ENCODE measurements around the gene NUMB.

Gene NUMB

DNA sequence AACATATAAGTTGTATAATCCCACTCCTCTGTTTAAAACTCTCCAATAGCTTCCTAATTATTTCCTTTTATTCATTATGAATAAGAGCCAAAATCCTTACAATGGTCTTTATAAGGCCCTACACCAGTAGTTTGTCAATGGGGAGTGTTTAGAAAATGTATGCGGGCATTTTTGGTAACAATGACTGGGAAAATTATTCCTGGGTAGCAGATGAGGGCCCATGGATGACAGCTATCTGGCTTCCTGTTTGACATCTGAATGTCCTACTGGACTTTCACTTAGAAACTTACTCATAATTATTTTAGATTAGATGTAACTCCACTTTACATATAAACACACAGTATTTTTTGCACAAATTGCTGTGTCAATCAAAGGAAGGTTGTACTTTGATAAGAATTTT is 119.8 kb downstream of the NUMB start:
- Histone ChIP-seq H3K4me2 (ENCODE audit: insufficient read depth, low read length) (no peak overlapping the region), H3K36me3 (ENCODE audit: insufficient read depth, low read length) (0 out of 2 replicates have a peak, but pooled peaks cover 3% of the 10 kb centered on the region), H3K27me3 (ENCODE audit: insufficient read depth, low read length, poor library complexity) (no peaks in the 10 kb centered on the region), H3K79me2 (ENCODE audit: insufficient read depth, low read length) (peaks cover 3% of the 10 kb centered on the region; the same call in 1 of the 2 replicates), H3K9me3 (ENCODE audit: insufficient read depth, low read length, severe bottlenecking) (no peaks in the 10 kb centered on the region), H4K20me1 (ENCODE audit: insufficient read depth, low read length) (0 out of 2 replicates have a peak, but pooled peaks cover 7% of the 10 kb centered on the region), H3K4me1 (ENCODE audit: insufficient read depth, low read length) (no peaks in the 10 kb centered on the region), H3K27ac (ENCODE audit: low read length) (no peak overlapping the region), H3K9ac (ENCODE audit: low read depth, low read length) (no peak overlapping the region), H3K4me3 (ENCODE audit: low read depth in 1 of 2, low read length in 2 of 2) (no peak overlapping the region), H2AFZ (ENCODE audit: low read depth, low read length) (no peak overlapping the region)
- DNase-seq = no peak
- TF ChIP-seq, protein P1, sequence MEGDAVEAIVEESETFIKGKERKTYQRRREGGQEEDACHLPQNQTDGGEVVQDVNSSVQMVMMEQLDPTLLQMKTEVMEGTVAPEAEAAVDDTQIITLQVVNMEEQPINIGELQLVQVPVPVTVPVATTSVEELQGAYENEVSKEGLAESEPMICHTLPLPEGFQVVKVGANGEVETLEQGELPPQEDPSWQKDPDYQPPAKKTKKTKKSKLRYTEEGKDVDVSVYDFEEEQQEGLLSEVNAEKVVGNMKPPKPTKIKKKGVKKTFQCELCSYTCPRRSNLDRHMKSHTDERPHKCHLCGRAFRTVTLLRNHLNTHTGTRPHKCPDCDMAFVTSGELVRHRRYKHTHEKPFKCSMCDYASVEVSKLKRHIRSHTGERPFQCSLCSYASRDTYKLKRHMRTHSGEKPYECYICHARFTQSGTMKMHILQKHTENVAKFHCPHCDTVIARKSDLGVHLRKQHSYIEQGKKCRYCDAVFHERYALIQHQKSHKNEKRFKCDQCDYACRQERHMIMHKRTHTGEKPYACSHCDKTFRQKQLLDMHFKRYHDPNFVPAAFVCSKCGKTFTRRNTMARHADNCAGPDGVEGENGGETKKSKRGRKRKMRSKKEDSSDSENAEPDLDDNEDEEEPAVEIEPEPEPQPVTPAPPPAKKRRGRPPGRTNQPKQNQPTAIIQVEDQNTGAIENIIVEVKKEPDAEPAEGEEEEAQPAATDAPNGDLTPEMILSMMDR (IDR thresholded peaks at IDR 0.05; ENCODE audit: borderline replicate concordance, extremely low read depth, low read length, poor library complexity, severe bottlenecking) = no peak
- TF ChIP-seq EZH2 (IDR thresholded peaks at IDR 0.05; ENCODE audit: borderline replicate concordance, low read depth, low read length, severe bottlenecking) = no peak
- ATAC-seq (ENCODE audit: insufficient read depth, low read depth) = no peak

DNA sequence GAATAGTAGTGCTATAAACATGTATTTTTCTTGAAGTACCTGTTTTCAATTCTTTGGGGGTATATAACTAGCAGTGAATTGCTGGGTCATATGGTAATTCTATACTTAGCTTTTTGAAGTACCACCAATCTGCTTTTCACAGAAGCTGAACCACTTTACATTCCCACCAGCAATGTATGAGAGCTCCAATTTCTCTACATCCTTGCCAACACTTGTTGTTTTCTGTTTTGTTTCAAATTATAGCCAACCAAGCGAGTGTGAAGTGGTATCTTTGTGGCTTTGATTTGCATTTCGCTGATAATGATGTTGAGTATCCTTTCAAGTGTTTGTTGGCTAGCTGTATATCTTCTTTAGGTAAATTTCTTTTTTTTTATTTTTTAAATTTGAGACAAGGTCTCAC is 125.3 kb downstream of the NUMB start:
- no peak for TF ChIP-seq EZH2 (IDR thresholded peaks at IDR 0.05; ENCODE audit: borderline replicate concordance, low read depth, low read length, severe bottlenecking)
- TF ChIP-seq, protein P1 (IDR thresholded peaks at IDR 0.05; ENCODE audit: borderline replicate concordance, extremely low read depth, low read length, poor library complexity, severe bottlenecking) = no peak
- H3K9ac ChIP-seq (ENCODE audit: low read depth, low read length) = no peak overlapping the region

DNA sequence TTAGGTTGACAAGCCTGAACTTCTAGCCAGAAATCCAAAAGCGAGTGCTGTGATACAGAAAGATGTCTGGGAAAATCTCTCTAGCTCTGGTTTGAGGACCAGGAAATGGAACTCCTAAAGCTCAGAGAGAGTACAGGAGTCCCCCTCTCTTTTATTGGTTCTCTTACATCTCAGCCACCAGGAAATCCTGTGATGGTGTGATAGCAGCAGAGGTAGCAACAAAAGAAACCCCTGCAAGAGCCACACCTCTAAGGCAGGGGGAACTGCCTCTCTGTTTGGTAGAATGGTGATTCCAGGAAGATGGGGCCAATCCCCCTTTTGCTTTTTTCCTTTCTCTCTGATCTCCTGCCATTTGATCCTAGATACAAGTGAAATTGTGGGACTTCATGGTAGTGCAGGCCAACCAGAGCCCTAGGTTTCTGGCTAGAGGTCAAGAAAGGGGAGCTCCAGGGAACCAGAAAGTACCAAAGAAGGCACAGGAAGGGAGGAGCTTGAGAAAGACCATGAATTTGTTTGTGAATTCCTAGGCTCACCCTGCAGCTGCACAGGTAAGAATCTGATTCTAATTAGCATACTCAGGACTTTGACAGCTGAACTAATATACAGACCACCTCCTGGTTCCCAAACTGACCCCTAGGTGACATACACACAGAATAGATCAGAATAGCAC is 132.6 kb downstream of the NUMB start:
- no peak overlapping the region; the same call in 1 of the 2 replicates for H3K4me2 ChIP-seq (ENCODE audit: insufficient read depth, low read length)
- H3K9me3 ChIP-seq (ENCODE audit: insufficient read depth, low read length, severe bottlenecking) = no peaks in the 10 kb centered on the region
- H3K36me3 ChIP-seq (ENCODE audit: insufficient read depth, low read length) = no peaks in the 10 kb centered on the region; the same call in 1 of the 2 replicates
- DNase-seq (peak; percentile 32), ATAC-seq (ENCODE audit: insufficient read depth, low read depth) (peak; percentile 91)
- no peak for TF ChIP-seq EZH2 (IDR thresholded peaks at IDR 0.05; ENCODE audit: borderline replicate concordance, low read depth, low read length, severe bottlenecking)
- TF ChIP-seq, protein P1 (IDR thresholded peaks at IDR 0.05; ENCODE audit: borderline replicate concordance, extremely low read depth, low read length, poor library complexity, severe bottlenecking) = no peak
- no peaks in the 10 kb centered on the region for H3K27me3 ChIP-seq (ENCODE audit: insufficient read depth, low read length, poor library complexity)
- no peaks in the 10 kb centered on the region for H4K20me1 ChIP-seq (ENCODE audit: insufficient read depth, low read length)
- no peak overlapping the region for H3K4me3 ChIP-seq (ENCODE audit: low read depth in 1 of 2, low read length in 2 of 2)
- no peak overlapping the region for H3K27ac ChIP-seq (ENCODE audit: low read length)
- H3K79me2 ChIP-seq (ENCODE audit: insufficient read depth, low read length) = no peaks in the 10 kb centered on the region
- peaks cover 11% of the 10 kb centered on the region for H3K4me1 ChIP-seq (ENCODE audit: insufficient read depth, low read length)
- H2AFZ ChIP-seq (ENCODE audit: low read depth, low read length) = no peak overlapping the region
- H3K9ac ChIP-seq (ENCODE audit: low read depth, low read length) = no peak overlapping the region

More for the DNA sequence above, 125.3 kb downstream of the NUMB start:
- ATAC-seq (ENCODE audit: insufficient read depth, low read depth) (no peak), DNase-seq (no peak)
- Histone ChIP-seq H3K79me2 (ENCODE audit: insufficient read depth, low read length) (no peaks in the 10 kb centered on the region), H4K20me1 (ENCODE audit: insufficient read depth, low read length) (no peaks in the 10 kb centered on the region), H3K27ac (ENCODE audit: low read length) (no peak overlapping the region), H3K4me2 (ENCODE audit: insufficient read depth, low read length) (no peak overlapping the region), H3K36me3 (ENCODE audit: insufficient read depth, low read length) (no peaks in the 10 kb centered on the region), H3K4me1 (ENCODE audit: insufficient read depth, low read length) (no peaks in the 10 kb centered on the region), H3K9me3 (ENCODE audit: insufficient read depth, low read length, severe bottlenecking) (no peaks in the 10 kb centered on the region), H3K27me3 (ENCODE audit: insufficient read depth, low read length, poor library complexity) (no peaks in the 10 kb centered on the region), H2AFZ (ENCODE audit: low read depth, low read length) (no peak overlapping the region), H3K4me3 (ENCODE audit: low read depth in 1 of 2, low read length in 2 of 2) (no peak overlapping the region)
